Stimulated activated CD4-positive, alpha-beta T cell treated with anti-CD3 and anti-CD28 coated beads, Interleukin-12 subunit alpha, Interleukin-12 subunit beta, amount 100 ng/mL, for 48 hours (primary cell): ENCODE results near the gene MMRN2.
A peak's percentile ranks its signal among the peaks of the same experiment; 100 is the strongest.
"Not testable (repeated sequence)": the region's sequence is repeated elsewhere in the genome, so short reads cannot be mapped to it uniquely, and the experiment has no call there.

Experiments used
- DNase-seq, 3 donors: peaks; one replicate each; pipeline ENCODE4 v3.0.0-alpha.2; 2020; ENCODE audit warnings: low read depth in 2 of 3, low spot score in 1 of 3

Gene MMRN2, protein sequence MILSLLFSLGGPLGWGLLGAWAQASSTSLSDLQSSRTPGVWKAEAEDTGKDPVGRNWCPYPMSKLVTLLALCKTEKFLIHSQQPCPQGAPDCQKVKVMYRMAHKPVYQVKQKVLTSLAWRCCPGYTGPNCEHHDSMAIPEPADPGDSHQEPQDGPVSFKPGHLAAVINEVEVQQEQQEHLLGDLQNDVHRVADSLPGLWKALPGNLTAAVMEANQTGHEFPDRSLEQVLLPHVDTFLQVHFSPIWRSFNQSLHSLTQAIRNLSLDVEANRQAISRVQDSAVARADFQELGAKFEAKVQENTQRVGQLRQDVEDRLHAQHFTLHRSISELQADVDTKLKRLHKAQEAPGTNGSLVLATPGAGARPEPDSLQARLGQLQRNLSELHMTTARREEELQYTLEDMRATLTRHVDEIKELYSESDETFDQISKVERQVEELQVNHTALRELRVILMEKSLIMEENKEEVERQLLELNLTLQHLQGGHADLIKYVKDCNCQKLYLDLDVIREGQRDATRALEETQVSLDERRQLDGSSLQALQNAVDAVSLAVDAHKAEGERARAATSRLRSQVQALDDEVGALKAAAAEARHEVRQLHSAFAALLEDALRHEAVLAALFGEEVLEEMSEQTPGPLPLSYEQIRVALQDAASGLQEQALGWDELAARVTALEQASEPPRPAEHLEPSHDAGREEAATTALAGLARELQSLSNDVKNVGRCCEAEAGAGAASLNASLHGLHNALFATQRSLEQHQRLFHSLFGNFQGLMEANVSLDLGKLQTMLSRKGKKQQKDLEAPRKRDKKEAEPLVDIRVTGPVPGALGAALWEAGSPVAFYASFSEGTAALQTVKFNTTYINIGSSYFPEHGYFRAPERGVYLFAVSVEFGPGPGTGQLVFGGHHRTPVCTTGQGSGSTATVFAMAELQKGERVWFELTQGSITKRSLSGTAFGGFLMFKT

DNA sequence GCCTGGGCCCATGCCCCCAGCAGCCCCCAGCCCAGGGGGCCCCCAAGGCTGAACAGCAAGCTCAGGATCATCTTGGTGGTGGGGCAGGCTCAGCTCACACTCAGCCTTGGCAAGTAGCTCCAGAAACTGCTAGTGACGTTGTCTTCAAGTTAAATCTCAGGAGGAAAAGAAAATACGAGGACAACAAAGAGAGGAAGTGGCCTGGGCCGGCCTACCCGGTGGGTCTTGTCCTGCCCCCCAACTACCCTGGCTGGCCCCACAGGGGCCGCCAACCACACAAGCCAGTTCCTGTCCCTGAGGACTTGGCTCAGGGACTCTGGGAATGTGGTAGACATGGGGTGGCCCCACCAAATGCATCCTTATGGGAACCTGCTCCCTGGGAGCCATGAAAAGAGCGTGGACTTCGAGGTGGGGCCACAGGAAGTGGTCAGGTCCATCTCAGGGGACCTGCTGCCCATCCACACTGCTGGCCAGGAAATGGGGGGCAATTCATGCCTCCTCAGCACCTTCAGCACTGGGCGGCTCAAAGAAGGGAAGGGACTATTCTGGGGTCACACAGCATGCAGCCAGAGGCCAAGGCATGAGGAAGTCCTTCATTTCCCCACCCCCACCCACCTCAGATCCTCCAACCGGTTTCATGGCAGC is at the start of gene MMRN2:
Gene MMRN2 (minus strand): TSS at position 145 of the 645 bp plus-strand sequence. CDS start 74 bp downstream, at position 71.
- DNase-seq = no peak

DNA sequence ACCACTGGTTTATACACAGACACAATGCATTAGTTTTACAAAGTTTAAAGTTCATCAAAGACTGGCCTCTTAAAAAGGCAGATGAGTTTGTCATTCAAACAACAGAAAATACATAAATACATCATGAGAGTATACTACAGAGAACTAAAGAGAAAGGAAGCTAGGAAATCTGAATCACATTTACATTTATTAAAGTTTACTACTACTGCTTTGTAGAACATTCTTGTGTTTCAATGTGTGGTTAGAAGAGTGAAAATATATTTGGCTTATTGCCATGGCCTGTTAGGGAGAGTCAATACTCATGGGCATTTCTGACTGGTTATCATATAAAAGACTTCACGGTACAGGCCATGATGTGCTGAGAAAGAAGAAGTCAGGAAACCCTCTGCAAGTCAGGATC is 49.7 kb upstream of the MMRN2 start:
- DNase-seq = not testable (repeated sequence)

DNA sequence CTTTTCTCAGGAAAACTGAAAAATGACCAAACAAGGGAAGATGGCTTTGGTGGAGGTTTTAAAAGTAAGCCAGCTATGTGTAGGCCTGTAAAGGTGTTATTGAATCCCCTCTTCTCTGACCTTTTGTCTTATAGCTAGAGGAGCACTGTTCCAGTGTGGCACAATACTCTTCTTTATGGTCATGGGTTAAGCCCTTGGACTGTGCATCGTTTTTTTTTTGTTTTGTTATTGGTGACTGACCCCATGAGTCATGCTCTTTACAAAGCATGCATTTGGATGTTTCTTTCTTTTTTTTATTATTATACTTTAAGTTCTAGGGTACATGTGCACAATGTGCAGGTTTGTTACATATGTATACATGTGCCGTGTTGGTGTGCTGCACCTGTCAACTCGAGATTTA is 43.1 kb upstream of the MMRN2 start:
- DNase-seq = no peak

DNA sequence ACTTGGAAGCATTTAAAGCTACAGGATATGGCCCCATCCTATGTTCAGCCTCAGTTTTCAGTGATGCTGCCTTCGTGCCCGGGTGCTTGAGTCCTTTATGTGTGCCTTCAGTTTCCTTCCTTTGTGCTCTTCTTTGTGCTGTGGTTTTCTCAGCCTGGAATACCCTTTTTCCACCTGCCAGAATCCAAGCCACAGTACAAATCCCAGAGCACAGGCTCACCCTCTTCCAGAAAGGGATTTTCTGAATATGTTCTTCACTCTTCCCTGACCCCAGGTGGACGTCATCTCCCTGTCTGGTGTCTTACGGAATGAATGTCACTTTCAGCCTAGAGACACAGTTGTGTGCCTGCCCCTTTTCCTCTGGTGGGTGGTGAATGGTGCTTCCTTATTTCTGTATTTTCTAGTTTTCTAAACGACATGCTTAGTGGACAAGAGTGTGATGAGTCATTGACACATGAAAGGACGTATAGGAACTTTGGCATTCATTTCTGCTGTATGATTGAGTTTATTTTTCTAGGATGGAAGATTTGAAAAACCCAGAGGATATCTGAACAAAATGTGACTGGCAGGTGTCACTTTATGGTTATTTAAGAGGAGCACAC is 42.5 kb upstream of the MMRN2 start:
- not testable (repeated sequence) for DNase-seq

DNA sequence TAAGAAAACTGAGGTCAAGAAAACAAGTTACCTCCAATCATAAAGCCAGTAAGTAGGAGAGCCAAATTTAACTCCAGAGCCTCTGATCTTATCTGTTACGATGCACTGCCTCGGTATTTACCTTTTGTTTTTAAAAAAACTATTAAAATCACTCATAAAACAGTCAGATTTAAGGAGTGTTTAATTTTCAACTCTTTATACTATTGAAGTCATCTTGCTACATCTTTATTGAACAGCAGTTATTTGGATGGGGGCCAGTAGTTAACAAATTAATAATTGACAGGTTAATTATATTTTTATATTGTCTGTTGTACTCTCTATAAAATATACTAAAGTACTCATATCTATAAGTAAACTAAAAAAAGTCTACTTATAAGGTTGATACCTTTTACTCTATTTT is 35.5 kb upstream of the MMRN2 start:
- no peak for DNase-seq

DNA sequence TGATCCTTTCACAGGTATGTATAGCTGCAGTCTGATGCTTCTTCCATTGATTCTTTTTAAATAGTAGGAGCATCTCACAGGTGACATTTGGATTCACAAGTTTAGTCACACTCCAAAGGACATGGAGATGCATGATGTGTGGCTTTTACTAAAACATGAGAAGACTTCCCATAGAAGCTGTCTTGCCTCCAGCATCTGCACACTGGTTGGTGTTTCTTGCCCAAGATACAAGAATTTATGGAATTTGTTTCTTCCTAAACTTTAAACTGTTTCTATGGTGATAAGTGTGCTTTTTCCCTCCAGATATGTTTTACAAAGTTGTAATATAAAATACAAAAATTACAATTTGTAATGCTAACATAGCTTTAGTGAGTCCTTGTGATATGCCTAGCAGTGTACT is 35.0 kb upstream of the MMRN2 start:
- DNase-seq = no peak

DNA sequence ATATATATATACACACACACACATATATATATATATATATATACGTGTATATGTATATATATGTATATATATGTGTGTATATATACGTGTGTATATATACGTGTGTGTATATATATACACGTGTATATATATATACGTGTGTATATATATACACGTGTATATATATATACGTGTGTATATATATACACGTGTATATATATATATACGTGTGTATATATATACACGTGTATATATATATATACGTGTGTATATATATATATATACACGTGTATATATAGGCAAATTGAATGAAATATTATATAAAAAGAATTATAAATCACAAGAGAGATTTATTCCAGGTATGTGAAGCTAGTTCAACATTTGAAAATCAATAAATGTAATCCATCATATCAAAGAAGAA is 33.9 kb upstream of the MMRN2 start:
- DNase-seq = not testable (repeated sequence)

DNA sequence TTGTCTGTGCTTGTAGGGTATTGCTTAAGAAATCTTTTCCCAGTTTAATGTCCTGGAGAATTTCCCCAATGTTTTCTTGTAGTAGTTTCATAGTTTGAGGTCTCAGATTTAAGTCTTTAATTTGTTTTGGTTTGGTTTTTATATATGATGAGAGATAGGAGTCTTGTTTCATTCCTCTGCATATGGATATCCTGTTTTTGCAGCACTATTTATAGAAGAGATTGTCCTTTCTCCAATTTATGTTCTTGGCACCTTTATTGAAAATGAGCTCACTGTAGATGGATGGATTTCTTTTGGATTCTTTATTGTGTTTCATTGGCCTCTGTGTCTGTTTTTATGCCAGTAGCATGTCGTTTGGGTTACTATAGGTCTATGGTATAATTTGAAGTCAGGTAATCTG is 31.1 kb upstream of the MMRN2 start:
- DNase-seq = no peak

DNA sequence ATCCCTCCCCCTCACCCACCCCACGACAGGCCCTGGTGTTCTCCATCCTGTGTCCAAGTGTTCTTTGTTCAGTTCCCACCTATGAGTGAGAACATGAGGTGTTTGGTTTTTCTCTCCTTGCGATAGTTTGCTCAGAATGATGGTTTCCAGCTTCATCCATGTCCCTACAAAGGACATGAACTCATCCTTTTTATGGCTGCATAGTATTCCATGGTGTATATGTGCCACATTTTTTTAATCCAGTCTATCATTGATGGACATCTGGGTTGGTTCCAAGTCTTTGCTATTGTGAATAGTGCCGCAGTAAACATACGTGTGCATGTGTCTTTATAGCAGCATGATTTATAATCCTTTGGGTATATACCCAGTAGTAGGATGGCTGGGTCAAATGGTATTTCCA is 27.1 kb upstream of the MMRN2 start:
- DNase-seq = not testable (repeated sequence)

DNA sequence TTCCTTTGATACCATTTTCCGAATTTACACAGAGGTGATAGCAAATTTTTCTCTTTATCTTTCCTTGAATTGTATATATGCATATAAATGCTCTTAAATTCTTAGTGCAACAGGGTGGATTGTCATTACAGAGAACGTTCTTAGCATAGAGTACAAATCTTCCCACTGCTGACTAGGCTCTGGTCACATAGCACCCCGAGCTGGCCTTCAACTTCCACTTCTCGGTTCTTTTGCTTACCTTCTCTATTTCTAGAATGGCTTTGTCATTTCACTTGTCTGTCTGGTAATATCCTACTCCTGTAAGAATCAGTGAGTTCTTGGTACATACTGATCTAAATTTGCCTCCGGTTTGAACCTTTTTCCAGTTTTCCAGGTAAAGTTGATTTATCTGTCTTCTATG is 24.3 kb upstream of the MMRN2 start:
- DNase-seq = no peak

DNA sequence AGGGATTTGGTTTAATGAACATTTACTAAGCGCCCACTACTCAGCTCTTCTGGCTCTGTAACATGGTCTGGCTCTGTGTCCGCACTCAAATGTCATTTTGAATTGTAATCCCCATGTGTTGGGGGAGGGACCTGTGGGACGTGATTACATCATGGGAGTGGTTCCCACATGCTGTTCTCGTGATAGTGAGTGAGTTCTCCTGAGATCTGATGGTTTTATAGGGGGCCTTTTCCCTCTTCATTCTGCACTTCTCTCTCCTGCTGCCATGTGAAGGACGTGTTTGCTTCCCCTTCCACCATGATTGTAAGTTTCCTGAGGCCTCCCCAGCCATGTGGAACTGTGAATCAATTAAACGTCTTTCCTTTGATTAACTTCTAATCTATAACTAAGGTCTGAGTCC is 23.6 kb upstream of the MMRN2 start:
- DNase-seq = not testable (repeated sequence)

DNA sequence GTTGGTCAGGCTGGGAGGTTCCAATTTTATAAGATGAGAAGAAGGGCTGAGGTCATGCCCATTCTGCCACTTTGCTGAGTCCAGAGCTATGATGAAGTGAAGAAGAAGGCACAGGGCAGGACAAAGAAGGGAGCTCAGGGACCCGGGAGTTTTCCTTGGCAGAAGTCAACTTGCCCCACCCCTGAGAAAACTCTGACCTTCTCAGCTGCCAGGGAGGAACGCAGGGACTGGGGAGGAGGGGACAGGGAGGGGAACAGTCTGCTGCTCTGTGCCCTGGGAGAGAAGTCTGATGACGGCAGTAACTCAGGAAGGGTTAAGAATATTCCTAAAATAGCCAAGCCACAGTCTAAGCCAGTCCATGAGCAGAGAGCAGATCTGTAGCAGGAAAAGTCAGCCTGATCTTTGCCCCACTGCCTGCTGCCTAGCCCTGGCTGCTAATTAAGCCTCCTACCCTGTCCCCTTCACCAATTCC is 22.6 kb upstream of the MMRN2 start:
- DNase-seq = no peak

DNA sequence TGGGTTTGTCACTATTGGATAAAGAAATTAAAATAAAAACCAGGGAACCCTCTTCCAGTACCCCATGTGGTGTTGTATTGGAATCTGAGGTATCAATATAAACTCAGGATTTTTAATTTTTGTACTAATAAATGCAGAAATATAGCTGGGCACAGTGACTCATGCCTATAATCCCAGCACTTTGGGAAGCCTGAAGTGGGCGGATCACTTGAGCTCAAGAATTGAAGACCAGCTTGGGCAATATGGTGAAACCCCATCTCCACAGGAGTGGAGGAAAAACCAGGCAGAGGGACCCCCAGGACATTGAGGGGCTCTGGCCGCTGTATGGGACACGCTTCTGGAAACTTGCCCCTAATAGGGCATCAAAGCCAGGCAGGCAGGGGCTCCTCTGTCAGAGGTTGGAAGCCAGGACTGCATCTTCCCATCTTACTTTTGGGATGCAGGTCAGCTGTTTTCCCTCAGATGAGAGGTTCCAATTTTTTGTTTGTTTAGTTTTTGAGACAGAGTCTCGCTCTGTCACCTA is 21.9 kb upstream of the MMRN2 start:
- DNase-seq = no peak

DNA sequence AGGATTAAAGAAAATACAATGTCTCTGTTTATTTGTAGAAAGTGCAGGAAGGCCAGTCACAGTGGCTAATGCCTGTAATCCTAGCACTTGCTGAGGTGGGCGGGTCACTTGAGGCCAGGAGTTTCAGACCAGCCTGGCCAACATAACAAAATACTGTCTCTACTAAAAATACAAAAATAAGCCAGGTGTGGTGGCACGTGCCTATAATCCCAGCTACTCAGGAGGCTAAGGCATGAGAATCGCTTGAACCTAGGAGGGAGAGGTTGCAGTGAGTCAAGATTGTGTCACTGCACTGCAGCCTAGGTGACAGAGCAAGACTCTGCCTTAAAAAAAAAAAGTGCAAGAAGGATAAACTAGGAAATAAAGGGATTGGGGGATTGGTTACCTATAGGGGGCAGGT is 21.0 kb upstream of the MMRN2 start:
- not testable (repeated sequence) for DNase-seq

DNA sequence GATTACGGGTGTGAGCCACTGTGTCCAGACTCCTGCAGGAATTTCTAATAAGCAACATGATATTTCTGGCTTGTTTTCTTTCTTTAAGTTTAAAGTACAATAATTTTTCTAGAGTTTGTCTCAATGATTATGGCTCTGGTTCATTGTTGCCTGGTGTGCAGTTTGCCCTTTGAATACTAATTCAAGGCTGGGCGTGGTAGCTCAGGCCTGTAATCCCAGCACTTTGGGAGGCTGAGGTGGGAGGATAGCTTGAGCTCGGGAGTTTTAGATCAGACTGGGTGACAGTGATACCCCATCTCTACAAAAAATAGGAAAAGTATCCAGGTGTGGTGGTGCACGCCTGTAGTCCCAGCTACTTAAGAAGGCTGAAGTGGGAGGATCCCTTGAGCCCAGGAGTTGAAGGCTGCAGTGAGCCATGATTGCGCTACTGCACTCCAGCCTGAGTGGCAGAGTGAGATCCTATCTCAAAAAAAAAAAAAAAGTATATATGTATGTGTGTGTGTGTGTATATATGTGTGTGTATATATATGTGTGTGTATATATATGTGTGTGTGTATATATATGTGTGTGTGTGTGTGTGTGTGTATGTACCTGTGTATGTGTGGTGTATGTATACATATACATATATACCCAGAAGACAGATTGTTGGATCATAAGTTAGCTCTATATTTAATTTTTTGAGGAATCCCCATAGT is 19.1 kb upstream of the MMRN2 start:
- DNase-seq = no peak

DNA sequence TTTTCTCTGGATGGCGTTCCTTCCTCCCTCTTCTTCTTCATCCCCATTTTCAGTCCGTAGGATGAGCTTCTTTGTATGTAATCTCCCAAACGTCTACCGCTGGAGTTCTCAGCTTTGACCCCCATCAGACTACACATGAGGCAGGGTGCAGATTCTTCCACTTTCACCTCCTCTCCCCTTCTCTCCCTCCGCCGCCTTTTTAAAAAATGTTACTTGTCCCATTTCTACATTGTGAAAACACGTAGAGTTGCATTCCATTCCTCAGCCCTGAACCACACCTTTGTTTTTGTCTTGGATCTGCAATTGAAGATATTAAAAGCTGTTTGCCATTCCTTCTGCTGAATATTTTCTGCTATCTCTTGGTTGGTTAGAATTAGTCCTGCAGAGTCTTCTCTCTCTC is 17.1 kb upstream of the MMRN2 start:
- DNase-seq = no peak

DNA sequence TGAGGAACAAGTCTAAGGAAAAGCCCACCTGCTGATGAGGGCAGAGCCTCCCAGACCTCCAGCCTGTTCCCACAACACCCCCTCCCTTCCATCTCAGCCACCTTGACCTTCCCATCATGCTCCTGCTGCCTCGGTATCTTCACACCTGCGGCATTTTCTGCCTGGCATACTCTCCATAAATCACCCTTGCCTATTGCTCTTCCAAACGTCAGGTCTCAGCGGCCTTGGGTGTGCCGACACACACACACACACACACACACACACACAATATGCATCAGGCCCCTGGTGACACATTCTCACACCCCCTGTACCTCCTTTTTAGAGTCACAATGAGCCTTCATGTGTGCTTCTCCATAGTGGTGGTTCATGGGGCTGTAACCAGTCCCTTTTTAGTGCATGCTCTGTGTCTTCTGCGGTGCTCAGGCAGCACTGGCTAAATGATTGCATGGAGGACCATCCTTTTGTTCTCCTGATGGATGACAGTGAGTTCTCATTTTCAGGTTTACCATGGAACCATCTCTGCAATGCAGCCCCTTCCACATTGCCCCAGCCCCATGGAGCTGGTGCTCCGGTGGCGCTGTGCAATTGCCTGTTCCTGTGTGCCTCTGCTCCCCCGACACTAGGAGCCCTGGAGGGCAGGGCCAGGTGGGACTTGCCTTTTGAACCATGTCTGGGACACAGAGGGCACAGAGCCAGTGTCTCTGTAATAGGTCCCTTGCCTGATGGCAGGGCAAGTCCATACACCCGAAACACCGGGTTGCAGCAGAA is 15.4 kb upstream of the MMRN2 start:
- DNase-seq = no peak

DNA sequence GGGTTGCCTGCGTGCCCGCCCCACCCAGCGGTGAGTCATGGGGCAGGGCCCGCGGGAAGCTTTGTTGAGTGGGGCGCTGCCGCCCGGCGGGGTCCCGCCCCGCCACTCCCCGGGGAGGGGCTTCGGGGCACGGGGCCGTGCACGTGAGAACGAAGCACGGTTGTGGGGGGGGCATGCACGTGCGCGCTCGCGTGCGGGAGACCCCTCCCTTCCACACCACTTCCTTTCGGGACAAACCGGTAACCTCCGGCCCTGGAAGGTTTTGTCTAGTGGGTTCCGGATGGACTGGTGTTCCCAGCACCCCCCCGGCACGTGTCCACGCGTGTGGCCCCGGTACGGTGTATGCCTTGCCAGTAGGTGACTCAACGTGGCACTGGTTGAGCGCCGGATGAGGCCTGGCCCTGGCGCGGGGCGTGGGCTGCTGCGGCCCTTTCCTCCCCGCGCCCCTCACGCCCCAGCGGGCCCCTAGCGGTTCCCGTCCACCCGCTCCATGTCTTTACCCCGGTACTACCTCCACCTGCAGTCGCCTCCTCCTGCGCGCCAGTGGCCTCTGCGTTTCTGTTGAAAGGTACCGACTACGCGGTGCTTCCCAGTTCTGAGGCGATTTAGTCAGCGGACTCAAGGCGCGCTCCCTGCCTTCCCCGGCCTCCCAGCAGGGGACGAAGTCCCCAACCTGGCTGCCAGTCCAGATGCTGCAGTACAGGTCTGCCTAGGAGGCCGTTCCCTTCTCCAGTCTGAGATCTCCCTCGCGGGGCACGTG is 14.0 kb upstream of the MMRN2 start:
- peak; percentile 64 to 77 (median 66) for DNase-seq

DNA sequence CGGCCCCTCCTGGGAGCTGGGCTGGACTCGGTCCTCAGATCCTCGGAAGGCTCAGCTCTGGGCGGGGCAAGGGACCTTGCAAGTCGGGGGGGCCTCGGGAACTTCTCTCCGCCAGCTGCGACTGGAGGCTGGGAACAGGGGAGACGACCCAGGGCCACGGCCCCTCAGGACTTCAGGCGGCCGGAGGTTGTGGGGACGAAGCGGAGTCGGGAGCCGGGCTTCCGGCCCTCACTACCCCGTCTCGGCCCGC is 13.5 kb upstream of the MMRN2 start:
- no peak for DNase-seq
